GM18511 (cell line): Measurements from ENCODE around the gene RUNX1.

Experiments
- ATAC-seq: cut with Tn5 transposase; IDR thresholded peaks from one replicate; pipeline ENCODE4 v1.9.1; 2021; ENCODE audit warnings: mild to moderate bottlenecking, moderate library complexity; ENCODE audit not compliant: unreplicated experiment

RUNX1 gene

GRCh38 chr21:34885626-34886239 lies 163.4 kb downstream of the RUNX1 start:
- no peak for ATAC-seq

- no peak for ATAC-seq
Observed at GRCh38 chr21:34885125-34885524, 164.0 kb downstream of the RUNX1 start.

- ATAC-seq: no peak
Observed at GRCh38 chr21:34884346-34884929, 164.7 kb downstream of the RUNX1 start.

- ATAC-seq: no peak
Observed at GRCh38 chr21:34883491-34884271, 165.4 kb downstream of the RUNX1 start.

GRCh38 chr21:34882719-34883131 lies 166.4 kb downstream of the RUNX1 start:
- ATAC-seq: peak; percentile 59

GRCh38 chr21:34881839-34882371 lies 167.2 kb downstream of the RUNX1 start:
- ATAC-seq: no peak

- ATAC-seq: no peak
Observed at GRCh38 chr21:34881421-34881820, 167.7 kb downstream of the RUNX1 start.

GRCh38 chr21:34880401-34880800 lies 168.7 kb downstream of the RUNX1 start:
- ATAC-seq: no peak

GRCh38 chr21:34878940-34879339 lies 170.2 kb downstream of the RUNX1 start:
- ATAC-seq: no peak

GRCh38 chr21:34878501-34878900 lies 170.6 kb downstream of the RUNX1 start:
- ATAC-seq: no peak

GRCh38 chr21:34877485-34878128 lies 171.5 kb downstream of the RUNX1 start:
- ATAC-seq: no peak

- no peak for ATAC-seq
Observed at GRCh38 chr21:34875830-34876229, 173.3 kb downstream of the RUNX1 start.

GRCh38 chr21:34874684-34875513 lies 174.2 kb downstream of the RUNX1 start:
- ATAC-seq: peak; percentile 81

GRCh38 chr21:34871026-34871908 lies 177.8 kb downstream of the RUNX1 start:
- ATAC-seq: no peak

GRCh38 chr21:34870246-34870645 lies 178.9 kb downstream of the RUNX1 start:
- no peak for ATAC-seq

GRCh38 chr21:34869545-34869944 lies 179.6 kb downstream of the RUNX1 start:
- ATAC-seq: no peak

- no peak for ATAC-seq
Observed at GRCh38 chr21:34867785-34868184, 181.3 kb downstream of the RUNX1 start.

GRCh38 chr21:34865400-34866241 lies 183.5 kb downstream of the RUNX1 start:
- ATAC-seq: peak; percentile 92
